DOHH2 (cell line): ENCODE data around the gene MBNL3.

ENCODE experiments used
- CTCF ChIP-seq: fragments of 200-600 bp; sonication (generic); IDR thresholded peaks from one replicate; pipeline ENCODE4 v1.5.1; 2014; ENCODE audit warnings: antibody characterized with exemption, mild to moderate bottlenecking, low read depth, low read length; ENCODE audit not compliant: poor library complexity, severe bottlenecking
- EZH2phosphoT487 ChIP-seq: fragments of 200-600 bp; sonication (generic); IDR thresholded peaks from 2 replicates; pipeline ENCODE4 v1.6.1; 2017; ENCODE audit warnings: borderline replicate concordance, mild to moderate bottlenecking, antibody characterized with exemption, low read length, moderate library complexity, mixed read lengths

GRCh38 chrX:132423323-132423722, 65.5 kb downstream of the MBNL3 start:
- TF ChIP-seq EZH2phosphoT487, result no peak
- no peak for TF ChIP-seq CTCF
